ENCODE data around the gene C1D.
A peak's percentile ranks its signal among the peaks of the same experiment; 100 is the strongest.

C1D gene

GRCh38 chr2:68057658-68058396, 5.0 kb downstream of the C1D start:
- no peak for DNase-seq

GRCh38 chr2:68052717-68053422, 9.9 kb downstream of the C1D start:
- DNase-seq: no peak

- DNase-seq: no peak
Measured at GRCh38 chr2:68050353-68050752, 12.5 kb downstream of the C1D start.

DNA sequence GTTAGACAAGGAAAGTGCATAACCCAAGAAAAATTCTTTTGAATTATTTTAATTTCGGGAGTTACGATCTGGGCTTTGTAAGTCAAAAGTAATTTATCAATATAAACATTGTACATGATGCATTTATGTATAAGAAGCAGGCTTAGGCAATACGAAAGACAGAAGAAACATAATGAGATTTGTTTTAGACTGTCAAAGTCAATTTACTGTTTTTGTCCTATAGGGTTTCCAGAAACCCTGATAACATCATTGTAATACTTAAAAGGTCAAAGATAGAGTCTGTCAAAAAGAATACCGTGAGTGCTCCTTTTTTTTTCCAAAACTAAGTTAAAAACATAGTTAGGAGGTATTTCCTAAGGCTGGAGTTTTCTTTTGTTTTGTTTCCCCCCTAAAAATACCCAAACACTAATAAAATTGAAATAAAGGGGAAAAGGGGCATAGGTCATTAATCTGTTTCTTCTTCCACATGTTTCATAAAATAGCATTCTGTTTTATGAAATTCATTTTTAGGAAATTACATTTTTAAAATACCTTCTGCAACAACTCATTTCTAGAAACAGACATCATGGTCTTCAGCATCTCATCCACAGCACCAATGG, 16.1 kb downstream of the C1D start:
- DNase-seq: no peak

GRCh38 chr2:68046224-68046623, 16.6 kb downstream of the C1D start:
- DNase-seq: no peak

DNA sequence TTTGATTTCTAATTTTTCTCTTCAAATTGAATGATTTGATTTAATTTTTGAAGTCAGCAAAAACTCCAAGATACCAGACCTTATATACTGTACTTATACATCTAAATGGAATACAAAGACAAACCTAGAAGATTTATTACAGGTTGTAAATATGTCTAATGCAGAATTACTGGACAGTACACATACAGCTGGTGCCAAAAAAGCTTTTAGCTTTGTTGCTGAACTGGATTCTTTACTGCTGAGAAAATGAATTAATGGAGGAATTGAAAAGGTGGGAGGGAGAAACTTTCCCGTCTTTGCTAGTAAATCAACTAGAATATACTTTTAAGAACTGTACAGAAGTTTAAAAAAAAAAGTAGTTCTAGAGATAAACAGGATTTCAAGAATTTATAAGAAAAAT, 17.5 kb downstream of the C1D start:
- DNase-seq: no peak

- DNase-seq: no peak
Measured at GRCh38 chr2:68044099-68044498, 18.7 kb downstream of the C1D start.

DNA sequence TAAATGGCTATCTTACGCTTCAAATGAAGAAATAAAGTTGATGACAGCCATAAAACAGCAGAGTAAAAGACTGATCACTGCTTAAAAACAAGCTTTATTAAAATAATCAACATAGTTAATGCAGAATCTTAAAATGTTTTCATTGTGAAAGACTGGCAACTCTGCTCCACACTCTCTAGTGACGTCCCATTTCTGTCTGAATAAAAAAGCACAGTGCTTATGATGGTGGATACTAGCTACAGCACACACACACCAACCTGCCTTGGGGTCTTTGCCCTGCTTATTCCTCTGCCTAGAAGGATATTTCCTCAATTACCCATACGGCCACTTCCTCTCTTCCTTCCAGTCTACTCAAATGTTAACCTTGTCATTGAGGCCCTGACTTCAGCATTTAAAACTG, 19.1 kb downstream of the C1D start:
- no peak for DNase-seq

DNA sequence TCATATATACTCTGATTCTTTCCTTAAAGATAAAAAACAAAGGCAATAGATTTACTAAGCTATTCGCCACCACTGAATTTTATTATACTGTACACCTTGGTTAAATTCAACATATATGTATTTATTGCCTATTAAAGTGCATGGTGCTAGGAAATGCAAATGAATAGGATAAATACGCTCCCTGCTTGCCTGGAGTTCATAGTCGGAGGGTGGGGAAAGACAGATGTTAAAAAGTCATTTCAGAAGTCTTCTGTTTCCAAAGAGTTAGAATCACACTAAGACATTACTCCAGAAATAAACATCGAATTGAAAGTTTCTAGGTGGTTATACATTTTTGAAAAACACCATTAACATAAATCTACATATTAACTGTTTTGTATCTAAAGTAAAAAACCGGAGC, 19.8 kb downstream of the C1D start:
- no peak for DNase-seq

GRCh38 chr2:68041704-68042245, 21.0 kb downstream of the C1D start:
- DNase-seq: no peak

- DNase-seq: no peak
Measured at GRCh38 chr2:68040078-68040477, 22.7 kb downstream of the C1D start.

GRCh38 chr2:68039317-68039716, 23.5 kb downstream of the C1D start:
- no peak for DNase-seq

GRCh38 chr2:68032702-68033101, 30.1 kb downstream of the C1D start:
- DNase-seq: no peak

- DNase-seq: peak; percentile 72
Measured at GRCh38 chr2:68031542-68032160, 31.2 kb downstream of the C1D start.

- DNase-seq: no peak
Measured at GRCh38 chr2:68031043-68031442, 31.8 kb downstream of the C1D start.

- no peak for DNase-seq
Measured at GRCh38 chr2:68030529-68030928, 32.3 kb downstream of the C1D start.

GRCh38 chr2:68027959-68028358, 34.8 kb downstream of the C1D start:
- no peak for DNase-seq

DNA sequence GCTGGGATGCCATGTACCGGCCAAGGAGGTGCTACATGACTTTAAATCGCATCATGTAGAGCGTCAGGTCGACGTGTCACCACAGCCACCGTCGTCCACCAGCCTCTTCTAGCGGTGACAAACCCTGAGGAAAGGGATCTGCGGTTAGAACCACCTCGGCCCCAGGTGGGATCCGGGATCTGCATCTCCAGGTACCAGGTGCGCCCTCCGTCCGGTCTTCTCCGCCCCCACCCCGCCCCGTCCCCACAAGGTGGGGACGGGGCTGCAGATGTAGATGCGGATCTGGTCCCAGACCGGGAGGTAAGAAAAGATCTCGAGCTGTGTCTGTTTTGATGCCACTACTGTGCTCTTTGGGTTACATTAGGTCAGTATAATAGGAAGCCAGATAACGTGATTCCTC, 38.4 kb downstream of the C1D start:
- no peak for DNase-seq

GRCh38 chr2:68023904-68024303, 38.9 kb downstream of the C1D start:
- DNase-seq: no peak

DNA sequence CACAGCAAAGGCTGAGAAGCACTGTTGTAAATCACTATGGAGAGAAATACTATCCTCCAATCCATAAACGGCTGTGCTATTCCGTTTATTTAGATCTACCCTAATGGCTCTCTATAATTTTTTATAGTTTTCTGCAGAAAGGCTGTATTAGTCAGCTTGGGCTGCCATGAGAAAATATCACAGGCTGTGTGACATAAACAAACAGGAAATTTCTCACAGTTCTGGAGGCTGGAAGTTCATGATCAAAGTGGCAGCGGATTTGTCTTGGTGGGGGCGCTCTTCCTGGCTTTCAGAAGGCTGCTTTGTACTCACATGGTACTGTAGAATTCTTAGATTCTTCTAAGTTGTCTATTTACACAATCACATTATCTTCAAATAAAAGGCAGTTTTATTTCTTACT, 44.1 kb downstream of the C1D start:
- no peak for DNase-seq

GRCh38 chr2:68009526-68009925, 53.3 kb downstream of the C1D start:
- no peak for DNase-seq

DNA sequence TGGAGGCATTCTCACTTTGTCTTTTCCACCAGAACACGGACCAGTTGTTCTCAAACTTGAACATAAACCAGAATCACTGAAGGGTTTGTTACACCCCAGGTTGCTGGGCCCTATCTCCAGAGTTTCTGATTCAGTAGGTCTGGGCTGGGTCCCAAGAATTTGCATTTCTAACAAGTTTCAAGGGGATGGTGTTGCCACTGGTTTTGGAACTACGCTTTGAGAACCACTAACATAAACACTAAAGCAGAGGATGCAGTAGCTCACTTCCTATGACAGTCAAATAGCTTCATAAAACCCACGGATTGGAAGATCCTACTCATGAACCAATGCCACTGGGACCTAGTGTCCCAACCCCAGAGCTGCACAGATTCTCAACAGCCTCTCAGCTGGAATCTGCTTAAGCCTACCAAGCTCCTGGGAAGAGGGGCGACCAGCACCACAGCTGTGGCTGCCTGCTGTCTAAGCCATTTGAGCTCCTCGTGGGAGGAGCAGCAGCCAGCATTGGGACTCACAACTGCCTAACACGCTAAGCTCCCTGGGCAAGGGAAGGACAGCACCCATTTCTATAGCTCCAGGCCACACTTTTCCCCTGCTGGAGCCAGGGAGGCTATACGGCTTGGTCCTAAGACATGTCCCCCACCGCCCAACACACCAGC, 62.5 kb downstream of the C1D start:
- DNase-seq: no peak

DNA sequence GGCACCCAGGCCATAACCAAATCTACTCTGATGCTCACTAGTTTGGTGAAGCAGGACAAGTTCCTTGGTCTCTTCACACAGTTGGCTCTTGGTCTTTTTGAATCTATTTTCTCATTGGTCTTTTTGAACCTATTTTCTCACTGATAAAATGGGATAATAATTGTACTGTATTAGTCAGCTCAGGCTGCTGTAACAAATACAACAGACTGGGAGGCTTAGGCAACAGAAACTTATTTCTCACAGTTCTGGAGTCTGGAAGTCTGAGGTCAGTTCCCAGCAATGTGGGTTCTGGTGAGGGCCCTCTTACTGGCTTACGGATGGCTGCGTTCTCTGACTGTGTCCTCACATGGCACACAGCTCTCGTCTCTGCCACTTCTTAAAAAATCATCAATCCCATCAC, 63.5 kb downstream of the C1D start:
- DNase-seq: no peak
